HepG2 (cell line): ENCODE data around the gene UBXN1. TPM values are rescaled to one million over a fixed set of nuclear protein-coding genes. Genes with fewer than 3 reads are reported as not detected.

Source experiments
- ATF1 ChIP-seq: IDR thresholded peaks from 2 replicates; pipeline ENCODE4 v1.6.1; 2016; ENCODE audit warnings: mild to moderate bottlenecking, control low read depth
- ATF6 ChIP-seq: sonication (generic); formaldehyde crosslinking; conservative IDR thresholded peaks from 2 replicates; pipeline ENCODE4 v1.4.0; 2020; ENCODE audit warnings: missing genetic modification reagents
- CEBPB ChIP-seq: IDR thresholded peaks from 2 replicates; pipeline ENCODE4 v1.6.1; 2011; ENCODE audit warnings: low read depth, low read length, improper control_type of control experiment, borderline replicate concordance
- CENPBD1 ChIP-seq: sonication (generic); formaldehyde crosslinking; IDR thresholded peaks from 2 replicates; pipeline ENCODE4 v1.8.0; 2022; ENCODE audit warnings: missing genetic modification reagents, low read depth, mild to moderate bottlenecking, borderline replicate concordance
- CREB1 ChIP-seq, 2 experiments: fragments of 450-650 bp in 1 of 2; IDR thresholded peaks; 2 replicates each; pipeline ENCODE4 v1.6.1; 2016 to 2017; ENCODE audit warnings: control low read depth in 1 of 2, mild to moderate bottlenecking in 1 of 2, missing compliant biosample characterization in 1 of 2, missing genetic modification characterization in 1 of 2
- HNRNPL ChIP-seq: fragments of 200-400 bp; formaldehyde crosslinking; IDR thresholded peaks from 2 replicates; pipeline ENCODE4 v1.6.1; 2017; ENCODE audit warnings: mild to moderate bottlenecking, low read depth, low read length
- IRF1 ChIP-seq: sonication (generic); formaldehyde crosslinking; IDR thresholded peaks from 2 replicates; pipeline ENCODE4 v1.4.0; 2020; ENCODE audit warnings: low read depth, mild to moderate bottlenecking, missing genetic modification reagents
- MED13 ChIP-seq: sonication (generic); formaldehyde crosslinking; IDR thresholded peaks from 2 replicates; pipeline ENCODE4 v1.5.0; 2020; ENCODE audit warnings: missing genetic modification reagents
- PATZ1 ChIP-seq: sonication (generic); formaldehyde crosslinking; IDR thresholded peaks from 2 replicates; pipeline ENCODE4 v1.4.0; 2020; ENCODE audit warnings: missing genetic modification reagents
- PAWR ChIP-seq: sonication (generic); formaldehyde crosslinking; IDR thresholded peaks from 2 replicates; pipeline ENCODE4 v1.4.0; 2020; ENCODE audit warnings: missing genetic modification reagents, mild to moderate bottlenecking, borderline replicate concordance
- PHF21A ChIP-seq: sonication (generic); formaldehyde crosslinking; IDR thresholded peaks from 2 replicates; pipeline ENCODE4 v1.5.0; 2020; ENCODE audit warnings: mild to moderate bottlenecking, missing genetic modification reagents
- POGK ChIP-seq: sonication (generic); formaldehyde crosslinking; conservative IDR thresholded peaks from 2 replicates; pipeline ENCODE4 v1.8.0; 2022; ENCODE audit warnings: mild to moderate bottlenecking, moderate library complexity, missing genetic modification reagents
- POLR2AphosphoS2 ChIP-seq: IDR thresholded peaks from 2 replicates; pipeline ENCODE4 v1.6.1; 2011; ENCODE audit warnings: low read depth, low read length, improper control_type of control experiment
- RBM39 ChIP-seq: fragments of 200-400 bp; formaldehyde crosslinking; IDR thresholded peaks from one replicate; pipeline ENCODE4 v1.6.1; 2018; ENCODE audit warnings: antibody characterized with exemption, mild to moderate bottlenecking, low read depth, low read length; ENCODE audit not compliant: poor library complexity, severe bottlenecking
- RFX3 ChIP-seq: IDR thresholded peaks from 2 replicates; pipeline ENCODE4 v1.6.1; 2016; ENCODE audit warnings: missing biosample characterization, missing genetic modification reagents
- RFXAP ChIP-seq: sonication (generic); formaldehyde crosslinking; IDR thresholded peaks from 2 replicates; pipeline ENCODE4 v1.4.0; 2020; ENCODE audit warnings: missing genetic modification reagents, borderline replicate concordance
- SRF ChIP-seq: IDR thresholded peaks from 2 replicates; pipeline ENCODE4 v1.6.1; 2011; ENCODE audit warnings: mild to moderate bottlenecking, low read depth, low read length, moderate library complexity
- TAF15 ChIP-seq: fragments of 200-400 bp; formaldehyde crosslinking; IDR thresholded peaks from one replicate; pipeline ENCODE4 v1.6.1; 2018; ENCODE audit warnings: mild to moderate bottlenecking, low read depth, low read length; ENCODE audit not compliant: poor library complexity, severe bottlenecking
- ZNF138 ChIP-seq: sonication (generic); formaldehyde crosslinking; IDR thresholded peaks from 2 replicates; pipeline ENCODE4 v1.5.0; 2020; ENCODE audit warnings: mild to moderate bottlenecking, low read depth, missing genetic modification reagents
- ZNF34 ChIP-seq: sonication (generic); formaldehyde crosslinking; IDR thresholded peaks from 2 replicates; pipeline ENCODE4 v1.4.0; 2020; ENCODE audit warnings: mild to moderate bottlenecking, missing genetic modification reagents, borderline replicate concordance
- ZNF580 ChIP-seq: IDR thresholded peaks from 2 replicates; pipeline ENCODE4 v1.6.1; 2016; ENCODE audit warnings: low read depth, borderline replicate concordance
- ZNF816 ChIP-seq: sonication (generic); formaldehyde crosslinking; IDR thresholded peaks from 2 replicates; pipeline ENCODE4 v1.8.0; 2022; ENCODE audit warnings: missing genetic modification reagents, mild to moderate bottlenecking, borderline replicate concordance
- polyA plus RNA-seq, 8 experiments: library from polyadenylated mRNA; depleted of rRNA in 3 of 8; stranded (reverse) in 7 of 8; unstranded in 1 of 8; fragments of >200 nt; fragmentation: Illumina TruSeq in 4 of 8; extraction: Trizol in 4 of 8; gene quantifications; 2 replicates each; pipeline versions ENCODE4 v1.2.1 to v1.2.3, GENCODE V29; 2011 to 2016; ENCODE audit warnings: low read depth in 4 of 8, missing spikeins in 1 of 8, mixed read lengths in 1 of 8; ENCODE audit not compliant: insufficient read depth in 1 of 8
- total RNA-seq, 5 experiments: library from RNA; depleted of rRNA; stranded (reverse); fragments of >200 nt; fragmentation: Illumina TruSeq; extraction: Trizol; gene quantifications; 2 replicates each; pipeline ENCODE4 v1.2.3, GENCODE V29; 2016; ENCODE audit warnings: low read depth in 1 of 5

UBXN1 gene
- total and polyA plus RNA-seq, 2 of the 13 experiments (the other 11 are each of a cell fraction or from before 2014, with no cell fraction given), result 47.5 to 52.4 TPM

- TF ChIP-seq PATZ1 (CRISPR knock-in tag) (peak; percentile 4; the same call in 1 of the 2 replicates), CEBPB (0 out of 2 replicates have a peak, but pooled peaks have one; percentile 42), MED13 (CRISPR knock-in tag) (no peak), PHF21A (CRISPR knock-in tag) (peak; percentile 4; the same call in 1 of the 2 replicates), ZNF816 (CRISPR knock-in tag) (0 out of 2 replicates have a peak, but pooled peaks have one; percentile 2), ZNF138 (no peak), POLR2AphosphoS2 (no peak), RFXAP (CRISPR knock-in tag) (peak; percentile 93), CREB1 (IDR thresholded peaks at IDR 0.05) (peak; percentile 70), CREB1 (CRISPR knock-in tag; IDR thresholded peaks at IDR 0.05) (peak; percentile 77), RFX3 (no peak), TAF15 (no peak), ATF1 (CRISPR knock-in tag) (peak; percentile 46; the same call in 1 of the 2 replicates), ZNF580 (CRISPR knock-in tag) (no peak), PAWR (no peak), ZNF34 (0 out of 2 replicates have a peak, but pooled peaks have one; percentile 2), CENPBD1 (CRISPR knock-in tag) (no peak), POGK (CRISPR knock-in tag) (no peak), ATF6 (CRISPR knock-in tag) (no peak), RBM39 (peak; percentile 14), IRF1 (CRISPR knock-in tag) (no peak), SRF (no peak), HNRNPL (0 out of 2 replicates have a peak, but pooled peaks have one; percentile 17)
Observed at GRCh38 chr11:62727872-62728170, 48.9 kb upstream of the UBXN1 start (continued).
